ENCODE results near the gene BCL11A. TPM values are rescaled to one million over a fixed set of nuclear protein-coding genes. Genes with fewer than 3 reads are reported as not detected.

Gene BCL11A
- total RNA-seq, 1 experiment from 2014 or later = 91.4 TPM

GRCh38 chr2:60532421-60532820 lies 21.0 kb downstream of the BCL11A start:
- no peak overlapping the region for H3K4me2 ChIP-seq (ENCODE audit: insufficient read depth, insufficient read length, low read length)

More at GRCh38 chr2:60532421-60532820, 21.0 kb downstream of the BCL11A start:
- peaks cover 39% of the 10 kb centered on the region for H3K4me1 ChIP-seq (ENCODE audit: insufficient read depth, low read length)
- H2BK12ac ChIP-seq (ENCODE audit: insufficient read length, low read depth, low read length) = no peak overlapping the region
- no peaks in the 10 kb centered on the region for H3K27me3 Mint-ChIP-seq (ENCODE audit: low read depth)
- no peak overlapping the region for H3K18ac ChIP-seq (ENCODE audit: insufficient read length, low read depth, low read length)
- H3K23ac ChIP-seq (ENCODE audit: insufficient read length, low read depth, low read length) = no peak overlapping the region
- no peak overlapping the region for H4K8ac ChIP-seq (replicated peaks; ENCODE audit: insufficient read length, low read depth, low read length)
- no peak for DNase-seq
- no peak overlapping the region for H4K5ac ChIP-seq (ENCODE audit: insufficient read length, low read depth, low read length)
- no peak overlapping the region for H3K4ac ChIP-seq (ENCODE audit: low read depth, low read length)
- no peaks in the 10 kb centered on the region for H3K9me3 Mint-ChIP-seq
- no peak overlapping the region for H2BK5ac ChIP-seq (ENCODE audit: insufficient read length, low read length)
- no peak overlapping the region for H3K9ac ChIP-seq (ENCODE audit: extremely low read depth, insufficient read length, low read length)
- H4K20me1 ChIP-seq (ENCODE audit: control insufficient read depth, insufficient read depth, insufficient read length) = no peaks in the 10 kb centered on the region
- no peak for TF ChIP-seq CTCF (conservative IDR thresholded peaks at IDR 0.05)
- peak overlapping the region in 1 of 2 experiments; percentile 65; a peak in 3 of 5 replicates for H3K4me3 Mint-ChIP-seq
- no peak overlapping the region for H3T11ph ChIP-seq (ENCODE audit: low read length)
- no peak overlapping the region for H4K91ac ChIP-seq (ENCODE audit: insufficient read length, low read depth, low read length)
- no peak overlapping the region for H2AK5ac ChIP-seq (ENCODE audit: insufficient read length, low read length)
- H3K27me3 ChIP-seq (ENCODE audit: insufficient read depth, low read length) = no peaks in the 10 kb centered on the region
- peaks cover 89 to 99% of the 10 kb centered on the region in 2 experiments for H3K4me1 Mint-ChIP-seq
- no CpG with 5 or more reads among the region's 3 CpGs for WGBS (ENCODE audit: extremely low coverage, insufficient read length, low lambda C conversion rate)
- H3K79me2 ChIP-seq (ENCODE audit: insufficient read depth, low read length) = peaks cover 14% of the 10 kb centered on the region; the same call in 1 of the 2 replicates
- H3K36me3 Mint-ChIP-seq (ENCODE audit: insufficient read depth in 1 of 3, low read depth in 3 of 3) = peaks cover 5 to 23% (median 14%) of the 10 kb centered on the region in 3 experiments
- H3K9me3 ChIP-seq (ENCODE audit: control insufficient read depth, low read depth, low read length) = no peaks in the 10 kb centered on the region
- peaks cover 10% of the 10 kb centered on the region for H3K79me1 ChIP-seq (ENCODE audit: insufficient read depth, low read depth, low read length, poor library complexity, severe bottlenecking)
- H3K27ac Mint-ChIP-seq = peak overlapping the region in 2 of 3 experiments; percentile 92 to 95; a peak in 3 of 7 replicates
- H3K14ac ChIP-seq (ENCODE audit: insufficient read depth, low read length) = no peak overlapping the region
- H3K56ac ChIP-seq (ENCODE audit: insufficient read length, low read depth, low read length) = no peak overlapping the region
- no peak overlapping the region for H2BK120ac ChIP-seq (ENCODE audit: low read depth, low read length, poor library complexity, severe bottlenecking)
- H2AFZ ChIP-seq (ENCODE audit: low read length) = no peak overlapping the region
- no peak overlapping the region for H2BK20ac ChIP-seq (ENCODE audit: low read depth, low read length, poor library complexity, severe bottlenecking)
- no peak overlapping the region for H3K27ac ChIP-seq (ENCODE audit: insufficient read length, low read depth, low read length)
- no peak overlapping the region for H2BK15ac ChIP-seq (ENCODE audit: low read depth, low read length)
- H3K23me2 ChIP-seq (ENCODE audit: insufficient read length, low read depth, low read length, poor library complexity, severe bottlenecking) = no peaks in the 10 kb centered on the region
